Fibroblast of lung (primary cell): ENCODE measurements around the gene FBN3. TPM values are rescaled to one million over a fixed set of nuclear protein-coding genes. Genes with fewer than 3 reads are reported as not detected.

ENCODE experiments used
- DNase-seq, 2 donors: peaks; one replicate each; pipeline versions ENCODE4 v3.0.0 to v3.0.0-alpha.2; 2010; ENCODE audit warnings: low read depth in 2 of 2
- H2AFZ ChIP-seq: 2 replicates; pipeline ENCODE4 v1.5.1; 2012; ENCODE audit warnings: low read length, control low read depth, inconsistent platforms
- H3K27ac ChIP-seq: 2 replicates; pipeline ENCODE4 v1.5.1; 2011; ENCODE audit warnings: low read length, control low read depth; ENCODE audit not compliant: insufficient read depth
- H3K27me3 ChIP-seq: 2 replicates; pipeline ENCODE4 v1.5.1; 2011; ENCODE audit warnings: mild to moderate bottlenecking, low read length; ENCODE audit not compliant: control insufficient read depth, insufficient read depth
- H3K36me3 ChIP-seq: 2 replicates; pipeline ENCODE4 v1.5.1; 2011; ENCODE audit warnings: low read length; ENCODE audit not compliant: control insufficient read depth, insufficient read depth
- H3K4me1 ChIP-seq: 2 replicates; pipeline ENCODE4 v1.5.1; 2011; ENCODE audit warnings: low read length; ENCODE audit not compliant: control insufficient read depth, insufficient read depth; ENCODE audit errors: extremely low read depth
- H3K4me2 ChIP-seq: 2 replicates; pipeline ENCODE4 v1.5.1; 2011; ENCODE audit warnings: low read length, control low read depth; ENCODE audit not compliant: insufficient read depth; ENCODE audit errors: extremely low read depth
- H3K4me3 ChIP-seq, 4 experiments: fragments of 200-600 bp in 1 of 4; sonication (generic) in 1 of 4; replicated peaks in 1 of 4; 2 replicates each; pipeline ENCODE4 v1.5.1; 2011 to 2016; ENCODE audit warnings: low read length in 4 of 4, low read depth in 3 of 4, mild to moderate bottlenecking in 3 of 4, control low read depth in 2 of 4, inconsistent platforms in 1 of 4, mixed read lengths in 1 of 4; ENCODE audit not compliant: insufficient read depth in 1 of 4; ENCODE audit errors: control extremely low read depth in 1 of 4
- H3K79me2 ChIP-seq: 2 replicates; pipeline ENCODE4 v1.5.1; 2012; ENCODE audit warnings: mild to moderate bottlenecking, low read length, inconsistent platforms; ENCODE audit not compliant: control insufficient read depth, insufficient read depth
- H3K9ac ChIP-seq: 2 replicates; pipeline ENCODE4 v1.5.1; 2011; ENCODE audit warnings: mild to moderate bottlenecking, low read length, control low read depth; ENCODE audit not compliant: insufficient read depth
- H3K9me3 ChIP-seq: 2 replicates; pipeline ENCODE4 v1.5.1; 2012; ENCODE audit warnings: low read depth, low read length; ENCODE audit not compliant: control insufficient read depth, insufficient read depth
- H4K20me1 ChIP-seq: 2 replicates; pipeline ENCODE4 v1.5.1; 2011; ENCODE audit warnings: low read length; ENCODE audit not compliant: control insufficient read depth, insufficient read depth; ENCODE audit errors: extremely low read depth
- EZH2 ChIP-seq: IDR thresholded peaks from 2 replicates; pipeline ENCODE4 v1.5.1; 2012; ENCODE audit warnings: low read length, control low read depth, mild to moderate bottlenecking; ENCODE audit errors: missing control alignments
- polyA plus RNA-seq, 2 donors: library from polyadenylated mRNA; depleted of rRNA in 1 of 2; stranded (reverse) in 1 of 2; unstranded in 1 of 2; fragments of >200 nt; gene quantifications; 2 replicates each; pipeline ENCODE4 v1.2.1, GENCODE V29; 2011 to 2012; ENCODE audit warnings: missing spikeins in 1 of 2
- total RNA-seq: library from RNA; depleted of rRNA; stranded (reverse); fragments of >200 nt; gene quantifications from 2 replicates; pipeline ENCODE4 v1.2.1, GENCODE V29; 2014
- TF ChIP-seq, protein P1 (sequence below), 2 donors: IDR thresholded peaks in 1 of 2; conservative IDR thresholded peaks in 1 of 2; 1 replicate in 1 of 2; 2 replicates in 1 of 2; pipeline ENCODE4 v1.5.1; 2011 to 2012; ENCODE audit warnings: low read length in 2 of 2, control low read depth in 1 of 2, inconsistent platforms in 1 of 2, low read depth in 1 of 2, mild to moderate bottlenecking in 1 of 2

FBN3 gene
- total and polyA plus RNA-seq, 2 donors (not counting 1 experiment from before 2014, with no cell fraction given), result under 0.01 TPM; not detected in 1

GRCh38 chr19:8148410-8149260 lies 757 bp downstream of the FBN3 start:
- H3K4me3 ChIP-seq, result no peak overlapping the region
- peaks cover 11% of the 10 kb centered on the region for H3K27me3 ChIP-seq
- TF ChIP-seq, protein P1, sequence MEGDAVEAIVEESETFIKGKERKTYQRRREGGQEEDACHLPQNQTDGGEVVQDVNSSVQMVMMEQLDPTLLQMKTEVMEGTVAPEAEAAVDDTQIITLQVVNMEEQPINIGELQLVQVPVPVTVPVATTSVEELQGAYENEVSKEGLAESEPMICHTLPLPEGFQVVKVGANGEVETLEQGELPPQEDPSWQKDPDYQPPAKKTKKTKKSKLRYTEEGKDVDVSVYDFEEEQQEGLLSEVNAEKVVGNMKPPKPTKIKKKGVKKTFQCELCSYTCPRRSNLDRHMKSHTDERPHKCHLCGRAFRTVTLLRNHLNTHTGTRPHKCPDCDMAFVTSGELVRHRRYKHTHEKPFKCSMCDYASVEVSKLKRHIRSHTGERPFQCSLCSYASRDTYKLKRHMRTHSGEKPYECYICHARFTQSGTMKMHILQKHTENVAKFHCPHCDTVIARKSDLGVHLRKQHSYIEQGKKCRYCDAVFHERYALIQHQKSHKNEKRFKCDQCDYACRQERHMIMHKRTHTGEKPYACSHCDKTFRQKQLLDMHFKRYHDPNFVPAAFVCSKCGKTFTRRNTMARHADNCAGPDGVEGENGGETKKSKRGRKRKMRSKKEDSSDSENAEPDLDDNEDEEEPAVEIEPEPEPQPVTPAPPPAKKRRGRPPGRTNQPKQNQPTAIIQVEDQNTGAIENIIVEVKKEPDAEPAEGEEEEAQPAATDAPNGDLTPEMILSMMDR (conservative IDR thresholded peaks at IDR 0.05 in 1 of 2, IDR thresholded peaks at IDR 0.05 in 1 of 2; ENCODE audit: low read depth in 1 of 2, low read length in 2 of 2), result no peak
- no peak for TF ChIP-seq EZH2
- no peaks in the 10 kb centered on the region for H3K79me2 ChIP-seq
- no peak for DNase-seq
- H3K4me2 ChIP-seq, result no peak overlapping the region
- H3K36me3 ChIP-seq, result no peaks in the 10 kb centered on the region
- no peak overlapping the region for H2AFZ ChIP-seq
- H3K9ac ChIP-seq, result no peak overlapping the region
- no peaks in the 10 kb centered on the region for H4K20me1 ChIP-seq
- H3K27ac ChIP-seq, result no peak overlapping the region
- H3K4me1 ChIP-seq, result no peaks in the 10 kb centered on the region
- no peaks in the 10 kb centered on the region for H3K9me3 ChIP-seq

DNA sequence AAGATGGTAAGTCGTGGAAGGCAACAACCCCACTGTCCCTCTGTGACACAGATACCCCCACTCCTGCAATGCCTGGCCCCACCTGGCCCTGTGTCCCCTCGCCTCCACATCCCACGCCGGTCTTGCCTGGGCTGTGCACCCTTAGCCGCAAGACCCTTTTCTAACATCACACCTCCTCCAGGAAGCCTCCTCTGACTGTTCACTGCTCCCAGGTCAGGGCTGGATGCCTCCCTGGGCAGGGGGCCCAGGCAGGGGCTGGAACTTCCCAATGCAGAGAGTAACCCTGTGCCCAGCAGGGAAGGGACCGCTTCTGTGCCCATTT lies 1.3 kb downstream of the FBN3 start:
- no peaks in the 10 kb centered on the region for H3K4me1 ChIP-seq
- H3K4me2 ChIP-seq, result no peak overlapping the region
- no peak overlapping the region for H3K9ac ChIP-seq
- H3K9me3 ChIP-seq, result no peaks in the 10 kb centered on the region
- no peak for DNase-seq
- no peak overlapping the region for H3K27ac ChIP-seq
- H4K20me1 ChIP-seq, result no peaks in the 10 kb centered on the region
- H3K79me2 ChIP-seq, result no peaks in the 10 kb centered on the region
- H3K27me3 ChIP-seq, result peaks cover 11% of the 10 kb centered on the region
- no peak overlapping the region for H3K4me3 ChIP-seq
- TF ChIP-seq, protein P1 (conservative IDR thresholded peaks at IDR 0.05 in 1 of 2, IDR thresholded peaks at IDR 0.05 in 1 of 2; ENCODE audit: low read depth in 1 of 2, low read length in 2 of 2), result no peak
- TF ChIP-seq EZH2, result no peak
- H2AFZ ChIP-seq, result no peak overlapping the region
- H3K36me3 ChIP-seq, result no peaks in the 10 kb centered on the region

GRCh38 chr19:8147582-8147978 lies 1.8 kb downstream of the FBN3 start:
- Histone ChIP-seq H3K4me3 (no peak overlapping the region), H3K27me3 (peaks cover 11% of the 10 kb centered on the region), H2AFZ (no peak overlapping the region), H3K9ac (no peak overlapping the region), H3K4me2 (no peak overlapping the region), H4K20me1 (no peaks in the 10 kb centered on the region), H3K36me3 (no peaks in the 10 kb centered on the region), H3K9me3 (no peaks in the 10 kb centered on the region), H3K4me1 (no peaks in the 10 kb centered on the region), H3K27ac (no peak overlapping the region), H3K79me2 (no peaks in the 10 kb centered on the region)
- no peak for DNase-seq
- TF ChIP-seq, protein P1 (conservative IDR thresholded peaks at IDR 0.05 in 1 of 2, IDR thresholded peaks at IDR 0.05 in 1 of 2; ENCODE audit: low read depth in 1 of 2, low read length in 2 of 2), result no peak
- TF ChIP-seq EZH2, result no peak
